ENCODE measurements around the gene PF4V1. TPM values are rescaled to one million over a fixed set of nuclear protein-coding genes. Genes with fewer than 3 reads are reported as not detected.

The PF4V1 gene
- total RNA-seq, 2 experiments from 2014 or later, result not detected

GRCh38 chr4:73870260-73870659, 17.2 kb downstream of the PF4V1 start:
- Histone ChIP-seq H3K4me2 (ENCODE audit: low read length) (no peak overlapping the region), H3K36me3 (ENCODE audit: insufficient read depth, low read length) (no peaks in the 10 kb centered on the region), H3K79me2 (ENCODE audit: insufficient read depth, low read depth, low read length) (no peaks in the 10 kb centered on the region), H3K27ac (ENCODE audit: low read depth, low read length, poor library complexity, severe bottlenecking) (no peak overlapping the region), H3K9me3 (ENCODE audit: low read length) (no peaks in the 10 kb centered on the region), H4K20me1 (ENCODE audit: insufficient read depth, low read length) (no peaks in the 10 kb centered on the region), H2AFZ (ENCODE audit: low read length) (no peak overlapping the region), H3K4me3 (ENCODE audit: low read depth, low read length, poor library complexity, severe bottlenecking) (no peak overlapping the region), H3K9me2 (ENCODE audit: insufficient read depth, low read length) (no peaks in the 10 kb centered on the region), H3K4me1 (ENCODE audit: insufficient read depth, low read length, poor library complexity, severe bottlenecking) (no peaks in the 10 kb centered on the region)
- no TSS peak for BruUV-seq (replicated peaks)
- ChIA-PET POLR2A (no interaction called here), CTCF (ENCODE audit: unreplicated experiment) (no interaction called here)
- intact Hi-C loops (cut with micrococcal nuclease; ENCODE audit: unreplicated experiment), result no loop called here
- DNase-seq (ENCODE audit: low spot score), result no peak
- TF ChIP-seq, protein P1, sequence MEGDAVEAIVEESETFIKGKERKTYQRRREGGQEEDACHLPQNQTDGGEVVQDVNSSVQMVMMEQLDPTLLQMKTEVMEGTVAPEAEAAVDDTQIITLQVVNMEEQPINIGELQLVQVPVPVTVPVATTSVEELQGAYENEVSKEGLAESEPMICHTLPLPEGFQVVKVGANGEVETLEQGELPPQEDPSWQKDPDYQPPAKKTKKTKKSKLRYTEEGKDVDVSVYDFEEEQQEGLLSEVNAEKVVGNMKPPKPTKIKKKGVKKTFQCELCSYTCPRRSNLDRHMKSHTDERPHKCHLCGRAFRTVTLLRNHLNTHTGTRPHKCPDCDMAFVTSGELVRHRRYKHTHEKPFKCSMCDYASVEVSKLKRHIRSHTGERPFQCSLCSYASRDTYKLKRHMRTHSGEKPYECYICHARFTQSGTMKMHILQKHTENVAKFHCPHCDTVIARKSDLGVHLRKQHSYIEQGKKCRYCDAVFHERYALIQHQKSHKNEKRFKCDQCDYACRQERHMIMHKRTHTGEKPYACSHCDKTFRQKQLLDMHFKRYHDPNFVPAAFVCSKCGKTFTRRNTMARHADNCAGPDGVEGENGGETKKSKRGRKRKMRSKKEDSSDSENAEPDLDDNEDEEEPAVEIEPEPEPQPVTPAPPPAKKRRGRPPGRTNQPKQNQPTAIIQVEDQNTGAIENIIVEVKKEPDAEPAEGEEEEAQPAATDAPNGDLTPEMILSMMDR (conservative IDR thresholded peaks at IDR 0.05; ENCODE audit: low read length), result no peak
- no peak for TF ChIP-seq EZH2phosphoT487 (IDR thresholded peaks at IDR 0.05; ENCODE audit: borderline replicate concordance, low read depth, low read length)

DNA sequence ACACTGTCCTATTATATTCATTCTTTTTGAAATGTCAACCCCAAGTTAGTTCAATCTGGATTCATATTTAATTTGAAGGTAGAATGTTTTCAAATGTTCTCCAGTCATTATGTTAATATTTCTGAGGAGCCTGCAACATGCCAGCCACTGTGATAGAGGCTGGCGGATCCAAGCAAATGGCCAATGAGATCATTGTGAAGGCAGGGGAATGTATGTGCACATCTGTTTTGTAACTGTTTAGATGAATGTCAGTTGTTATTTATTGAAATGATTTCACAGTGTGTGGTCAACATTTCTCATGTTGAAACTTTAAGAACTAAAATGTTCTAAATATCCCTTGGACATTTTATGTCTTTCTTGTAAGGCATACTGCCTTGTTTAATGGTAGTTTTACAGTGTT, 17.7 kb downstream of the PF4V1 start:
- no peak overlapping the region for H3K27ac ChIP-seq (ENCODE audit: low read depth, low read length, poor library complexity, severe bottlenecking)
- no peaks in the 10 kb centered on the region for H4K20me1 ChIP-seq (ENCODE audit: insufficient read depth, low read length)
- H3K9me2 ChIP-seq (ENCODE audit: insufficient read depth, low read length), result no peaks in the 10 kb centered on the region
- no peak for DNase-seq (ENCODE audit: low spot score)
- ChIA-PET CTCF (ENCODE audit: unreplicated experiment) (no interaction called here), POLR2A (no interaction called here)
- intact Hi-C loops (cut with micrococcal nuclease; ENCODE audit: unreplicated experiment), result no loop called here
- no peak overlapping the region for H3K4me3 ChIP-seq (ENCODE audit: low read depth, low read length, poor library complexity, severe bottlenecking)
- H3K4me2 ChIP-seq (ENCODE audit: low read length), result no peak overlapping the region
- no peaks in the 10 kb centered on the region for H3K36me3 ChIP-seq (ENCODE audit: insufficient read depth, low read length)
- no peaks in the 10 kb centered on the region for H3K9me3 ChIP-seq (ENCODE audit: low read length)
- no peaks in the 10 kb centered on the region for H3K79me2 ChIP-seq (ENCODE audit: insufficient read depth, low read depth, low read length)
- no peak for TF ChIP-seq EZH2phosphoT487 (IDR thresholded peaks at IDR 0.05; ENCODE audit: borderline replicate concordance, low read depth, low read length)
- H2AFZ ChIP-seq (ENCODE audit: low read length), result no peak overlapping the region
- BruUV-seq (replicated peaks), result no TSS peak
- H3K4me1 ChIP-seq (ENCODE audit: insufficient read depth, low read length, poor library complexity, severe bottlenecking), result no peaks in the 10 kb centered on the region

DNA sequence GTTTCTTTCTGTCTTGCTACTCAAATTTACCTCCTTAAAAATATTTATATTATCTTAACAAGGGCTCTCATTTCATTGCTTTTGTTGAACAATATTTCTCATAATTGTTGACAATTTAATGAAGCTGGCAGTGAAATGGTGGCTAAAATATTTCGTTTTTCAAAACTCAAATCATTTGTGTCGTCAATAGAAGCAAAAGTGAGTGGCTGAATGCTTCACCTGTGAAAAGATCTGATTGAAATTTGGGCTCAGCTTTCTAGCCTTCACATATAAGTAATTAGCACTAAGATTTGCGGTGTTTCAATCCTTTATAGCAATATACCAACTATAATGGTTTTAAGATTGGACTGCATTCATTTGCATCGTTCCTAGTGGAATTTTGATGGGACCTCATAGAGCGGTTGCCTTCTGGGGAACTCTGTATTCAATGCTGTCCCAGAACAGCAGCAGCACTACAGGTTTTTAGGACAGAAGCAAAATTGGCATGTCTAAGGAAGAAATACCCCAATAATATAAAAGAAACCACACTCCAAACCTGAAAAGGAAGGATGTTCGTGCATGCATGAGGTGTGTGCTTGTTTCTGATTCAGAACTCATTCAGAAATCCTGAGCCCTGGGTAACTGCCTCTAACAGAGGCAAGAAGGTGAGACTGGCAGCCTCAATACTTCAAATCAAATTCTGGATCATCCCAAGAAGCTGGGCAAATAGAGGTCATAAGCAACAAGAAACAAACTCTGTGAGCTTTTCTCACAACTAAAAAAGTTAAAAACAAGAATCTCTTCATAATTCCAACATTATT, 18.6 kb downstream of the PF4V1 start:
- Histone ChIP-seq H3K4me3 (ENCODE audit: low read depth, low read length, poor library complexity, severe bottlenecking) (no peak overlapping the region), H3K9me3 (ENCODE audit: low read length) (no peaks in the 10 kb centered on the region), H3K4me2 (ENCODE audit: low read length) (no peak overlapping the region), H3K27ac (ENCODE audit: low read depth, low read length, poor library complexity, severe bottlenecking) (no peak overlapping the region), H3K4me1 (ENCODE audit: insufficient read depth, low read length, poor library complexity, severe bottlenecking) (no peaks in the 10 kb centered on the region), H4K20me1 (ENCODE audit: insufficient read depth, low read length) (no peaks in the 10 kb centered on the region), H3K36me3 (ENCODE audit: insufficient read depth, low read length) (no peaks in the 10 kb centered on the region), H2AFZ (ENCODE audit: low read length) (no peak overlapping the region), H3K9me2 (ENCODE audit: insufficient read depth, low read length) (no peaks in the 10 kb centered on the region), H3K79me2 (ENCODE audit: insufficient read depth, low read depth, low read length) (no peaks in the 10 kb centered on the region)
- no peak for DNase-seq (ENCODE audit: low spot score)
- TF ChIP-seq EZH2phosphoT487 (IDR thresholded peaks at IDR 0.05; ENCODE audit: borderline replicate concordance, low read depth, low read length), result no peak
- TF ChIP-seq, protein P1 (conservative IDR thresholded peaks at IDR 0.05; ENCODE audit: low read length), result no peak
- CTCF ChIA-PET (ENCODE audit: unreplicated experiment), result no interaction called here
- POLR2A ChIA-PET, result no interaction called here
- no TSS peak for BruUV-seq (replicated peaks)
- intact Hi-C loops (cut with micrococcal nuclease; ENCODE audit: unreplicated experiment), result no loop called here

Measured in OCI-LY7 (cell line).